HG02588 (cell line): ENCODE results near the gene ERO1A.

ENCODE experiments used
- ATAC-seq: cut with Tn5 transposase; IDR thresholded peaks from one replicate; pipeline ENCODE4 v1.9.1; 2021; ENCODE audit warnings: mild to moderate bottlenecking, moderate library complexity; ENCODE audit not compliant: unreplicated experiment

Gene ERO1A

GRCh38 chr14:52609445-52610044 lies 85.8 kb downstream of the ERO1A start:
- no peak for ATAC-seq

DNA sequence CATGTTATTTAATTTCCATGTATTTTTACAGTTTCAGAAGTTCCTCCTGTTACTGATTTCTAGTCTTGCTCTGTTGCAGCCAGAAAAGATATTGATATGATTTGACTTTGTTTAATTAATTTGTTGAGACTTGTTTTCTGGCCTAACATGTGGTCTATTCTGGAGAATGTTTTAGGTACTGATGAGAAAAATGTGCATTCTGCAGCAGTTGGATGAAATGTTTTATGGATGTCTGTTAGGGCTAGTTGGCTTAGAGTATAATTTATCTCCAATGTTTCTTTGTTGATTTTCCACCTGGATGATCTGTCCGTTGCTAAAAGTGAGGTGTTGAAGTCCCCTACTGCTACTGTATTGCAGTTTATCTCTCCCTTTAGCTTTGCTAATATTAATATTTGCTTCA lies 88.3 kb downstream of the ERO1A start:
- ATAC-seq: no peak

DNA sequence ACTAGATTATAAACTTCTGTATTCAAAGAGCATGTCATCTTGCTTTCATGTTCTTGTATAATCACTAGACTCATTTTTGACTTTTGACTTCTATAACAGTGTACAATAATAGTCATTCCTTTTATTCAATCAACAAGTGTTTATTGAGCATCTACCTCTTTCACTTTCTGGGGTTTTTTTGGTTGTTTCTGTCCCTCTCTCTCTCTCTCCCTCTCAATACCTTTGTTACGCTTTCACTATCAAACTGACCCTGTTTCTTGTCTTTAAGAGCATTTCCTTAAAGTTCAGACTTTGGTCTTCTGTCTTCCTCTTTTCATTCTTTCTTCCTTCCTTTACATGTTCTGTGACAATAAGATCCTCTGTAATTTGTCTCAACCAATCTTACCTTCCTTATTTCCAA lies 93.2 kb downstream of the ERO1A start:
- no peak for ATAC-seq

DNA sequence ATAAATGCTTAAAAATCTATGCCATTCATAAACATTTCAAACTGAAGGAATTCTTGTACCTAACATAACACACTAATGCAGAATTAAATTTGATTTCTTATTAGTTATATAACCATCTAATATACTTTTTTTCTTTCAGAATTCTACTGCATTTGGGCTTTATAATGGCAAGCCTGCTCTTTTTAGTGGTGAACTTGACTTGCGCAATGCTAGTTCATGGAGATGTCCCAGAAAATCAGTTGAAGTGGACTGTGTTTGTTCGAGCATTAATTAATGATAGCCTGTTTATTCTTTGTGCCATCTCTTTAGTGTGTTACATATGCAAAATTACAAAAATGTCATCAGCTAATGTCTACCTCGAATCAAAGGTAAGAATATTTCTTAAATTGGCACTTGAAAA lies 95.4 kb downstream of the ERO1A start:
- no peak for ATAC-seq

DNA sequence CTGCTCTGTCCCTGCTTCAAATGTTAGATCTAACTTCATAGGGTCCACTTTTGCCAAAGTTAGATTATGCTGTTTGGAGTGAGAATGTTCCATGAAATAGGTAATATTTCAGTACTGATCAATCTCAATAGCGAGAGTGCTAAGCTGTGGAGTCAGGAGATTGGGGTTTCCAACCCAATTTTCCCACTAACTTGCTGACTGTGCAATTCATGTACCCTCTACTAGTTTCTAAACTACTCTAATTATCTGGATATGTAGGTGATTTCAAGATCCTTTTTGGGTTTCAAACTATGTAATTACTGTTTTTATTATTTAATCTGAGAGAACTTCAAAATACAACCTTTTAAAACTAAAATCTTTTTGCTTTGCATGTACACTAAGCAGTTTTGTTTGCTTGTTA lies 96.8 kb downstream of the ERO1A start:
- no peak for ATAC-seq

DNA sequence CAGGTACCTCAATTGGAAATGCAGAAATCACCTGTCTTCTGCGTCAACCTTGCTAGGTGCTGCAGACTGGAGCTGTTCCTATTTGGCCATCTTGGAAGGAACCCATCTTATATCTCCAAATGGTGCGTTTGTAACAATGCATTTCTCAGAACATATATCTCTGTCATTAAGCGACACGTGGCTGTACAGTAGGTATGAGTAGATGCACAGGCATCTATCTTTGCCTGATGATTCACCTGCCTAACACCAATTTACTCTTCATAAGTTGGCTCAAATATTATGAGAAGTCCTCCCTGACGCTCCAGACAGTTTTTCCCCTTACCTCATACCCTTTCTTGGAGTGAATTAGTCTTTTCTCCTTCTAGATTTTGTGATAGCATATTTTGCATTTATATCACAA lies 98.5 kb downstream of the ERO1A start:
- no peak for ATAC-seq

GRCh38 chr14:52596320-52596719 lies 99.0 kb downstream of the ERO1A start:
- no peak for ATAC-seq

DNA sequence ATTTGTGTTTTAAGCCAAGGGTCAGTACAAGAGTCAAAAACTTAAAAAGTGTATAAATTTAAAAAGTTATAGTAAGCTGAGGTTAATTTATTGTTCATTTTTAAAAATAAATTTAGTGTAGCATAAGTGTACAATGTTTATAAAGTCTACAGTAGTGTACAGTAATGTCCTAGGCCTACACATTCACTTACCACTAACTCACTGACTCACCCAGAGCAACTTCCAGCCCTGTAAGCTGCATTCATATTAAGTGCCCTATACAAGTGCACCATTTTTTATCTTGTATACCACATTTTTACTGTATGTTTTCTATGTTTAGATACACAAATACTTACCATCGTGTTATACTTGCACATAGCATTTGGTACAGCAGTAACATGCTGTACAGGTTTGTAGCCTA lies 105.0 kb downstream of the ERO1A start:
- no peak for ATAC-seq
